NK-92 treated with Interleukin-12 subunit alpha and Interleukin-12 subunit beta, amount 100 ng/mL, for 24 hours (cell line): ENCODE measurements around the gene MBNL1.

Experiments used
- DNase-seq: peaks from one replicate; lab custom pipeline; 2025; lab: John Stamatoyannopoulos, UW

MBNL1 gene

DNA sequence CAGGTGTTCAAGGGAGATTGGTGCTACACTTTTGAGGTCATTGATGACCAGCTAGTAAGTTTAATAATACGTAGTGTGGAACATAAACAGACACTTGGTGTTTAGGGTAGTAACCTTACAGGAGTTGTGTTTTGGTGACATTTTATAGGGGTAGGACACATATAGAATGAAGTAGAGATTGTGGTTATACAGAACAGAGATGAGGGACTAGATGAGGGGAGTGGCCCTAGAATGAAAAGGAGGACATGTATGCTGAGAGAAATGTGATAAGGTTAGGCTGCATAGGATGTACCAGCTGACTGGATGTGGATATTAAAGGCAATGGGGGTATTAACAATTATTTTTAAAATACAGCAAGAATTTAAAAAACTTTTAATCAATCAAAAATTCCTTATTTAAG, 8.0 kb downstream of the MBNL1 start:
- DNase-seq: no peak

DNA sequence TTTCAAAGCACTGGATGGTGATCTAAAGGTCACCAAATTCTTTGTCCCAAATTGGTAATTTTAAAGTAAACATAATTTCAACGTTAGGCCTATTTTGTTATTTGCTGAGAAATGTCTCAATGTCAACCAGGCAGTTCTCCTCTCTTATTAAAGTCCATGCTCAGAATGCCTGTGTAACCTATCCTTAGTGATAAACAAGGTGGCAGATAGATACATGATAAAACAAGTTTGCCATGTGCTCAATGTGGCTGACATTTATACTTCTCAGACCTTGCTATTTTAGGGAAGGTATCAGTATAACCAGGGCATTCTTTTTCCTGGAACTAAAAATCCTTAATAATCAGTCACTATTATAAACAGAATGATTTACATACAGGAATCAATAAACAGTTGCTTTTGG, 8.5 kb downstream of the MBNL1 start:
- DNase-seq: no peak

DNA sequence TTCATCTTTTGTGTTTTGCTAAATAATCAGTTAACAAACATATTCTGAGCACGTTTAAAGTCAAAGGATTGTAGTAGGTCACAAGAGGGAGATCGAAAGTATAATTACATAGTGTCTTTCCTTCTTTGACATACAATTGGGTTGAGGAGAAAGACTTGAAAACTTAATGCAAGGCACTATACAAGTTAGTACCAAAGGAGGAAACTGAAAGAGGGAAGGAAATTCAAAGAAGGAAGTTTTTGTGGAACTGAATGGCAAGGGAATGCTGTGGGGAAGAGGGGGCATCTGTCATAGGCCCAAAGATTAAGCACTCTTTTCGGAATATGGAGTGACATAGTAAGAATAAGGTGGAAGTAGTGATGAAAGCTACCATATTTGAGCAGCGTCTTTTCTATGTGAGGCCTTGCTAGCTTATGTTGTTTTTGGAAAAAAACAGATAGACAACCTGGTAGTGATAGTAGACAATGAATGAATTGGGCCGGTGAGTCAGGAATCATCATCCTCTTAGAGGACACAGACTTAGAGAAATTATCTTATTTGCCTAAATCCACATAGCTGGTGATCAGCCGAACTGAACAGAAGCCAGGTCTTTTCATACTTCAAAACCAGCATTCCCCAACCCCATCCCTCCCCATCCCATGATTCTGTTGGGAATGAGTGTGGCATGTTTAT, 10.2 kb downstream of the MBNL1 start:
- DNase-seq: no peak

DNA sequence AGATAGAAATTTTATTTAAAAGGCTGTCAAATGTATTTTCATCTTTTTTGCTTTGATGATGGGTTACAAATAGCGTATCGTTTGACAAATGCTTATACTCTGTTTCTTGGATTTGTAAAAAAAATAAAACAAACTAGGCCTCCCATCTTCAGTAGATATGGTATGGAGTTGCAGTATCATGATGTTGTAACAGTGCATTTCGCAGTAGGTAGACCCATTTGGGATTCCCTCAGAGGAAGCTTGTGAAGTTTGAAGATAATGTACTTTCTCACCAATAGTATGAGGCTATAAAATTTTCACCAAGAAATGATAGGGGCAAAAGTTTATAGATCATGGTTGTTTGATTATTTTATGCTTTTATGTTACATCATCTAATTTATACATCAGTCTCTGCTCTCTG, 10.8 kb downstream of the MBNL1 start:
- DNase-seq: no peak

DNA sequence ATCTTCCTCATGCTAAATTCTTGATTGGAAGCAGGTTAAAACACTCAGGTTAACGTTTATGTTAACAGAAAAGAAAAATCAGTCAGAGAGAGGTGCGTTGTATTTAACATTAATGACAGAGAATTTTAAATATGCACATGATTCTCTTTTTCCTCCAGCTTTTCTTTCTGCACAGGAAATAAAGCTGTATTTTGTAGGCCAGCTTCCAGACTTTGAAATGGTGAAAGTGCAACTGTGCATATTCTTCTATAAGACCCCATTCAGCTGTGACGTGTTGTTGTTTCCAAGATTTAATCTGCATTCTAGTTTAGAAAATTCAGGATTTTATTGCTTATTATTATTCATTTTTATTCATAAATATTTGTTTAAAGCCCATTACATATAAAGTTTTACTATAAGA, 11.8 kb downstream of the MBNL1 start:
- no peak for DNase-seq

DNA sequence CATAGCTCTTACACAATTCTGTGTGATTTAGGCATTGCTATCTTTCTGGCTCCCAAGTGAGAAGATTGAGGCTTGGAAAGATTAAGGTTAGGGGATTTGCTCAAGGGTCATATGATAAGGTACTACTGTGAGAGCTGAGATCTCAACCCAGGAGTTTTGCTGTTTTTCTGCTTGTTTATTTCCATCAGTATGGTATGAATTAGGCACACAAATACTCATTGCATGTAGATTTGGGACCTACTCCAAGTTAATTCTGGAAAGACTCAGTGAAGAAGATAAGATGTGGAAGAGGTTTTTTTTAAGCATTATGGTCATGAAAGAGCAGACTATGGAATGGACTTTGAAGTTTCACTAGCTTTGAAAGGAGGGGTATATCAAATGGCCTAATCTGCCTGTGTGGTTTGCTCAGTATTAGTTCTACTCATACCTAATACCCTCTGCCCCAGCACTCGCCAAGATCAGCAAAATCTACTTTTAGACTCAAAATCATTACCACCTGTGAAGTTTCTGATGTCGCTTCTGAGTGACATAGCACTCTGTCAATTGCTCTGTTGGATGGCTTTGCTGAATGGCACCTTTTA, 12.5 kb downstream of the MBNL1 start:
- DNase-seq: no peak

DNA sequence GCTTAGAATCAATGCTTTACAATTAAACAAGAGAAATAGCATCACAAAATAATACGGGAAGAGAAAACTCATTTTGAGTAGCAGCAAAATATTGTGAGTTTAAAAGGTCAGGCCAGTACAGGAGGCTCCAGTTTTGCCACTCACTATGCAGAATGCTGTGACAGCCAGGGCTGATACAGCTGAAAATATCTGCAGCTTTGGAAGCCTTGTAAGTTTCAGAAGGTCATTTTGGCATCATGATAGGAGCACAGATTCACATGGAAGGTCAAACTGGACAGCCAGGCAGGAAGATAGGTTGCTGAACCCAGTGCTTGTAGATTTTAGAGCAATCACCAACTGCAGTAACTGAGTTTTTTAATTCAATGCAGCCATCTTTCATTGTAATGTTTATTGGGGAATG, 14.1 kb downstream of the MBNL1 start:
- DNase-seq: no peak

DNA sequence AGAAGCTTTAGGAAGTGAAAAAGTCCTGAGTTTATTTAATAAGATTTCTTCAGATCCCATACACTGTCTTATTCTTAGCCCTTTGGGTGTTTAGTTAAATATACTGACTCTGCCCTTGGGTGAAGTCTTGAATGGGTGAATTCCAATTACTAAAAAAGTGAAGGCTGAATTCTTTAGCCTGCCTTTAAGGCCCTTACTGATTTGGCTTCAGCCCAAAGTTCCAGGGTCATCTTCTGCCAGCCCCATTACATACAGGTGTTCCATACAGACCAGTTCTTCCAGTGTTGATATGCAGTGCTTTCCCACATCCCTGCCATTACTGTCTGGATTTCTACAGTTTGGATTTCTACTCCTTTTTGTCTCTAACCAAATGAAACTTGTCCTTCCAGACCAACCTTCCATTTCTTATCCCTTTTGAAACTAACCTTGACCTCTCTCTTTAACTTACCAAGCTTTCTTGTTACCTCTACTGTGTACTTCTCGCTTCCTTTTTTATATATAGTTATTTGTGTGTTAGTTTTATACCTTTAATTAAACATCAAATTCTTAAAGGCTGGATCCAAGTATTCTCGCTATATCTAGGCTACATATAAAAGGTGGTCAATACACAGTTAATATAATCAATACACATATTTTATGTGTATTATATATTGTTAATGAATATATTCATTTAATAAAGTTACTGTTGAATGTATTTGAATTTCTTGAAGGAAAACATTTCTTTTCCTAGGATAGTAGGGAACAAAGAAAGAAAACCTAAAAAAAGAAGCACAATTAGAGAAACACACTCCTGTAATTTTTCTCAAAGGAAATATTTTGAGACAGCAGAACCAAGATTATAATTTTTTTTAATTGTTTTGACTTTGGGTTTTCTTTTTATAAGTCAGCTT, 15.0 kb downstream of the MBNL1 start:
- DNase-seq: no peak

DNA sequence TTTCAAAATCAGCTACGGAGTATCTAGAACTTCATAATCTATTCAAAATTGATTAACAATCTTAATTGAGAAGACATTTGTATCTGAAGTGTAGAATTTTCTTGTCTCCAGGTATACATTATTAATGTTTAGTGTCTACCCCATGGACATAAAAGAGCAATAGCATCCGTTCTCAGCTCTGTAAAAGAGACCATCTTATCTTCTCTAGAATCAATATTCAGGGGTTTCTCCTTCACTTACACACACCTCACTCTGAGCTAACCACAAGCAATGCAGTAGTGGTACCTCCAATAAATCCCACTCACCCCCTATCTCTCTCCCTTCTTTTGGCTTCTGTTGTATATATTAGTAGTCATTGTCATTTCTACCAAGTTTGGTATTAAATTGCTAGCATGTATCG, 16.2 kb downstream of the MBNL1 start:
- no peak for DNase-seq

DNA sequence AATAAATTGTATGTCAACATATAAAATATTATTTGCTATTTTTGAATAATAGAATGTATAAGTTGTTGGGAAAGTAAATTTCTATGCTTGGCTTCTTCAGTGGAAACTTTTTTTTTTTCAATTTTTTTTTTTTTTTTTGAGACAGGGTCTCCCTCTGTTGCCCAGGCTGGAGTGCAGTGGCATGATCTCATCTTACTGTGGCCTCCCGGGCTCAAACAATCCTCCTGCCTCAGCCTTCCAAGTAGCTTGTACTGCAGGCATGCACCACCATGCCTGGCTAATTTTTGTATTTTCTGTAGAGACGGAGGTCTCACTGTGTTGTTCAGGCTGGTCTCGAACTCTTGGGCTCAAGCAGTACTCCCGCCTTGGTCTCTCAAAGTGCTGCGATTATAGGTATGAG, 16.8 kb downstream of the MBNL1 start:
- DNase-seq: no peak

DNA sequence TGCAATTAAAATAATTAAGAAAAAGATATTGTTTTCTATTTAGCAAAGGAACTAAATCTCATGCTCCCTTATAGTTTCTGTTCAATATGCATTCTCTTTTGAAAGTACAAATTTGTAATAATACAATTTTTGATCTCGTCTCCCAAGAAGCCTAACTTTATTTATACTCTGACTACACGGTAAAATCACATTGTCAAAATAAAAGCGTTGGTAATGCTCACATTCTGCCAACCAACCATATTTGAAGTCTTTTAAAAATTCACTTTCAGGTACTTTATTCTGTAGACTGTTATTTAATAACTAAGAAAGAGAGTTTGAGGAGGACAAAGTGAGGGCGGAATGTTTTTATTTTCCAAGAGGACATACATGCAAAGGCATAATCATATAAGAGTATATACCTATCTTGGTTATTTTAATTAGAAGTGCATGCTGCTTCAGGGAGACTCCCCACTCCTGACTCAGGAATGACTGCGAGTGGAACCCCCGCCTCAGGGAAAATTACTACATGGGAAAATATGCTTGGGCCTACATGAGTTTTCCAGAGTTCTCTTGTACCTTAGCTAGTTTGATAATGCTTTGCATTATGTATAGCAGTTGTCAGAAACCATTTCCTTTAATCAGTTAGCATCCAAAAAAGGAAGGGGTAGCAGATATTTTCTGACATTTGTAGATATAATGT, 19.3 kb downstream of the MBNL1 start:
- no peak for DNase-seq

DNA sequence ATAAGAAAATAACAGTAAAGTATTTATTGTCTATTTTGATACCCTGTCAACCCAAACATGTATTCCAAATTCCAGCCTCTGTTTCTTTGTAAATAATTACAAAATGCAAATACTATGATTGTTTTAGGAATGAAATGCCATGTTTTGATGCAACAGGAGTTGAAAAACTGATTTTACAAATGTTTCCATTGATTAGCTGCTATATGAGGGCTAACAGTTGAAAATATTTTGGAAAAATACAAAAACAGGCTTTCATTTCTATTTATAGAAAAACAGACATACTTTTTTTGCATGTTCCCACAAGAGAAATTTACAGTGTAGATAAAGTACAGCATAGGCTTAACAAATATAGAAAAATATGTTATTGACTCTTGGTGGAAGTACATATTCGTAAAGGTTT, 20.0 kb downstream of the MBNL1 start:
- DNase-seq: no peak

DNA sequence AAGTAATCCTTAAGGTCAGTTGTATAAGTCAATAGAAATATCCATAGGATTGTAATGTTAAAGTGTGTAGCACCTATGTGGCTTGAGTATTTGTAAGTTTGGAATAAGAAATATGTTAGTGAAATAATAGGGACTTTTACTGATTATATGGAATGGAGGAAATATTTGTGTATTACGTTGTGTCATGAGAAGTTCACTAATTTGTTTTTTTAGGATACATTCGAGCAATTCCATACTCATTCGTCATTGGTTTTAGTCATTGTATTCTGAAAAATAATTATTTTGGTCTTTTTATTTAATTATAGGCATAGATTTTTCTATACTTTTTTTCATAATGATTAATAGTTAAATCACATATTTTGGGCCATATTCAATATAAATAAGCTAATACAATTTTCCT, 21.0 kb downstream of the MBNL1 start:
- no peak for DNase-seq

DNA sequence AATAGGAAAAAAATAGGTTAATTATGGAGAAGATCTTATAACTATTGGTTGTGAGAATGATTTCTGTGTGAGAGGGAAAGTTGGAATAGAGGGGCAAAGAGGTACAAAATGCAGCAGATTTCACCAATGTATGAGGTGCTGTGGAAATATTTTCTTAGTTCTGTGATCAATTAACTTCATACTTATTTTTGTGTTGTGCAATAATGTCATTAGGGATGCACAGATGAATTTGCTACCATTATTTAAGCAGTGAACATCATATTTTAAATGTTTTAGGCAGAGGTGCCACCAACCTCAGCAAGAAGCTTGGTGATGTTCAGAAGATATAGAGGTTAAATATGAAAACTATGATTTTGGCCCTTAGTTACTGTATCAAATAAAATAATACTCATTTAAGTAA, 21.6 kb downstream of the MBNL1 start:
- DNase-seq: no peak

DNA sequence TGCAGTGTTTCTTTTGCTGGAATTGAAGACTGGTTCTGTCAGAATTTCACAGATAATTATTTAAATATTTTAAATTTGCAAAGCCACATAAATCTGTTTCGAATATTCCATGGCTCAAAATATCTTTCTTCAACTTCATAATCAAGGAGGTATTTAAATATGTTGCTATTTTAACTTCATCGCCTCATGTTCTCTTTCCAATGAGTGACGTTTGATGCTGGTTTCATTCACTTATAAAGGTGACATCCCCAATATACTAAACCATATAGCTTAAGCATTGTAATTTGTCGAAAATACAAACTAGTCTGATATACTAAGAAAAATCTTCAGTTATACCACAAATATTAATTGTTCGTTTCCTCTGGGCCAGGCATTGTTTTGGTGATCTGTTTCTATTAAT, 22.5 kb downstream of the MBNL1 start:
- DNase-seq: no peak

DNA sequence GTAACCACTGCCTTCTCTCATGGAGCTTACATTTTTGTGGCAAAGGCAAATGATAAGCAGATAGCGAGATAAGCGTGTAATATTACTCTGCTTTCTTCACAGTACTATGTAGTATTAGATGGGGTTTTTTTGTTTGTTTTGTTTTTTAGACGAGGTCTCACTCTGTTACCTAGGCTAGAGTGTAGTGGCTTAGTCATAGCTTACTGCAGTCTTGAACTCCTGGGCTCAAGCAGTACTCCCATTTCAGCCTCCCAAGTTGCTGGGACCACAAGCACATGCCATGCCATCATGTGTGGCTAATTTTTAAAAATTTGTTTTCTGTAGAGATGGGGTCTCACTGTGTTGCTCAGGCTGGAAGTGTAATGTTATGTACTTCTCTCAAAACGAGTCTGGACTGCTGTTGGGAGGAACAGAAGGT, 22.9 kb downstream of the MBNL1 start:
- DNase-seq: no peak

DNA sequence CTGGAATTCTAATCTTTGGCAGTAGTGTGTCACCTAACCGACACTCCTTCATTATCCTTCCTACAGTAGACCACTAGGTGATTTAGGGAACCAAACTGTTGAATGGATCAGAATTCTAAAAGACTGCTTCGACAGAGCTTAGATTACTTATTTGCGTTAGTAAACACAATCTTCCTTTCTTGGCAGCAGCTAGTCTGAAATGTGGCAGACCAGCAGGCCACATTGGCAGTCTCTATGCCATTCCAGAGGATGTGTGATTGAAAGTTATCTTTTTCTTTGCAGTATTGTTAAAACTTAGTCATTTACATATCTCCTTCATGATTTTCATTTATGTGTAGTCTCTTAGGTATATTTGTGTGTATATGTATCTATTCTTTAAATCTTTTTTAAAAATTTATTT, 23.6 kb downstream of the MBNL1 start:
- DNase-seq: no peak

DNA sequence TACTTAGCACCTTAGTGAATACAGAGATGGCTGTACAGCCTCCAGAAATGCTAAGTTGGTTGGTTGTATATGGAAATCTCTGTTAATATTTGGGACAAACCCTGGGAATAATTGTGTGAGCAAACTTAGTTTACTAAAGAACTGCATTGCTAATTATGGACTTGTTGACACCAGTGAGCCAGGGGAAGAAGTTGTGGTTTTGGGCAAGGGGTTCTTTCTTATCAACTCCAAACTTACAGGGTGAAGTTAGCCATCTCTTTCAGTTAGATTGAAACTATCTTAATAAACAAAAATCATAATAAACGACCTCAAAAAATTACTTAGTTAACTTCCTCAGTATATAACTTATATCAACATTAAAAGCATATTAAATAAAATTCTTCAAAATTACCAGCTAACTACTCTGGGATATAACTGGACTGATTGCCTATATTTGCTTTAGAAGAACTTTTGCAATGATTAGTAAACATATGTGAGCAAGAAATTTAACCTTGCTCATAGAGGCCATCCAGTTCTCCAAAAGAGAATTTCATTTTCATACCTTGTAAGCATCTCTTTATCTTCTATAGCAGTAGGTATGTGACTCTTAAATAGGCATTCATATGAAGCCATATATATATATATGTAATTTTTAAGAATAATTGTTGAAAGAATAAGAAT, 24.7 kb downstream of the MBNL1 start:
- no peak for DNase-seq

DNA sequence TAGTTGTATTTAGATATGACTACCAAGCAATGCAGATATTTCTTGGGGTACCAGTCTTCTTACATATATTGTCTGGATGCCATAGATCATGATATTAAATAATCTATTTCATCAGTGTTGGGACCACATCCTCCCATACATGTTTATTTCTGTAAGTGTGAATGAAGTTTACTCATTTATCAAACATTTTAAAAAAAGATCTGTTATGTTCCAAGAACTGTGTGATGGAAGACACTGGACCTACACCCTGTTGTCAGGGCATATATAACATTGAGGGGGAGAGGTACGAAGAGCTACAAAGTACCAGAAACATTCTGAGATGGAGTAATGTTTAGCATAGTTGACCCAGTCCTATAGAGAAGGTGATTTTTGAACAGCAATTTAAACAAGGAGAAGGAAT, 26.6 kb downstream of the MBNL1 start:
- no peak for DNase-seq

DNA sequence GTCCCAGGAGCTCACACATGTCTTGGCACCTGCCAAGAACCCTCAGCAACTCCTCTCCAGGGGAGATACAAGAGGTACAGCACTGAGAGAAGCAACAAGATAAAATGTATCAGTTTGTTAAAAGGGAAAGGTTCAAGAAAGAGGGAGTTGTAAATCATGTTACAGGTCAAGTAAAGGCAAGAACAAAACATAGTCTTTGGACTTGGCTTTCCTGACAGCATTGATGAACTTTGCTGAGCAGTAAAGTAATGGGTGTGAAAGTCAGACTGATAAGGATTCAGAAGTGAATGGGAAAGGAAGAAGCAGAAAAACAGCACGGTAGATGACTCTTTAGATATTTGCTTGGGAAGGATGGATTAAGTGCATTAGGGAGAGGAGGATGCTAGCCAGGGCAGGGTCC, 27.1 kb downstream of the MBNL1 start:
- no peak for DNase-seq

DNA sequence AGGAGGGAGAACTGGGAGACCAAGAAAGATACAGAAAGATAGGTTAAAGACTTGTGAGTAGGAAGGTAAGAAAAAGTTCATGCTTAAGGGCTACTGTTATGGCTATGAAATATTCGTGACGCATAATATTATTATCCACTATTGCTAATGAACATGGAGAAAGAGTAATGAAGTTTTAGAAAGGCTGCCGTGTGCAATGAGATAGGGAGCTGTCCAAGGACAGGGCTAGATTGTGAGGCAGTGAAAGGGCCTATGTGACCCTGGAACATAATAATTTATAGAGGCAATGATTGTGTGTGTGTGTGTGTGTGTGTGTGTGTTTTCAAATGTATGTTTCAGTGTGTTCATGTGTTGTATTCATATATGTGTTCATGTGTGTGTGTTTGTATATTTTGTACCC, 27.7 kb downstream of the MBNL1 start:
- DNase-seq: no peak

DNA sequence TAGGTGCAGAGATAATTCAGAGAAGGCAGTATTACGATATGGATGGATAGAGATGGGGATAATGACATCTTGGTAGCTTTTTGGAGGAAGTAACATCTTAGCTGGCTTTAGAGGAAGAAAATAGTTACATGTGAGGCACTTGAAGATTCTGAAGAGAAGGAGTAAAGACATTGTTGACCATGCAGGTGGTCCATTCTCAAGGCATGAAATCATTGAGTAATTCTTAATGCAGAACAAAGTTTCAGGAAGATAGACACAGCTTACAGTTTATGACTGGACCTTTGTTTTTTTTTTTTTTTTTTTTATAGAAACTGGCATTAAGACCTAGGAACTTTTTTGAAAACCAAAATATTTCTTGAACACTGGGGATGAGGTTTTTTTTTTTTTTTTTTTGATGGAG, 28.2 kb downstream of the MBNL1 start:
- DNase-seq: no peak
